Measurements from ENCODE around the gene WWC2.
"Not testable (repeated sequence)": the region's sequence is repeated elsewhere in the genome, so short reads cannot be mapped to it uniquely, and the experiment has no call there.

Gene WWC2

GRCh38 chr4:183110244-183110643, 11.2 kb downstream of the WWC2 start:
- H3K79me2 ChIP-seq (ENCODE audit: insufficient read depth, low read length) = no peaks in the 10 kb centered on the region
- no peaks in the 10 kb centered on the region for H3K9me2 ChIP-seq (replicated peaks; ENCODE audit: insufficient read depth, low read length)
- H3K27me3 ChIP-seq (ENCODE audit: low read length) = no peaks in the 10 kb centered on the region
- no peaks in the 10 kb centered on the region for H3F3A ChIP-seq (ENCODE audit: insufficient read depth)
- no peak overlapping the region for H3K9ac ChIP-seq (ENCODE audit: low read length)
- no peaks in the 10 kb centered on the region for H4K20me1 ChIP-seq (ENCODE audit: low read depth, low read length)
- H3K36me3 ChIP-seq (ENCODE audit: low read length) = no peaks in the 10 kb centered on the region
- H3K27ac ChIP-seq (ENCODE audit: low read depth, low read length) = no peak overlapping the region
- no peaks in the 10 kb centered on the region for H3K9me3 ChIP-seq (ENCODE audit: insufficient read depth, low read length)
- H3K4me2 ChIP-seq (ENCODE audit: low read depth, low read length, poor library complexity, severe bottlenecking) = no peak overlapping the region
- TF ChIP-seq, protein P1, sequence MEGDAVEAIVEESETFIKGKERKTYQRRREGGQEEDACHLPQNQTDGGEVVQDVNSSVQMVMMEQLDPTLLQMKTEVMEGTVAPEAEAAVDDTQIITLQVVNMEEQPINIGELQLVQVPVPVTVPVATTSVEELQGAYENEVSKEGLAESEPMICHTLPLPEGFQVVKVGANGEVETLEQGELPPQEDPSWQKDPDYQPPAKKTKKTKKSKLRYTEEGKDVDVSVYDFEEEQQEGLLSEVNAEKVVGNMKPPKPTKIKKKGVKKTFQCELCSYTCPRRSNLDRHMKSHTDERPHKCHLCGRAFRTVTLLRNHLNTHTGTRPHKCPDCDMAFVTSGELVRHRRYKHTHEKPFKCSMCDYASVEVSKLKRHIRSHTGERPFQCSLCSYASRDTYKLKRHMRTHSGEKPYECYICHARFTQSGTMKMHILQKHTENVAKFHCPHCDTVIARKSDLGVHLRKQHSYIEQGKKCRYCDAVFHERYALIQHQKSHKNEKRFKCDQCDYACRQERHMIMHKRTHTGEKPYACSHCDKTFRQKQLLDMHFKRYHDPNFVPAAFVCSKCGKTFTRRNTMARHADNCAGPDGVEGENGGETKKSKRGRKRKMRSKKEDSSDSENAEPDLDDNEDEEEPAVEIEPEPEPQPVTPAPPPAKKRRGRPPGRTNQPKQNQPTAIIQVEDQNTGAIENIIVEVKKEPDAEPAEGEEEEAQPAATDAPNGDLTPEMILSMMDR (IDR thresholded peaks at IDR 0.05; ENCODE audit: insufficient read depth, low read length, poor library complexity, severe bottlenecking) = no peak
- H2AFZ ChIP-seq (ENCODE audit: low read depth, low read length, severe bottlenecking) = no peak overlapping the region
- no peak overlapping the region for H3K4me3 ChIP-seq (ENCODE audit: insufficient read depth, low read length, poor library complexity, severe bottlenecking)

DNA sequence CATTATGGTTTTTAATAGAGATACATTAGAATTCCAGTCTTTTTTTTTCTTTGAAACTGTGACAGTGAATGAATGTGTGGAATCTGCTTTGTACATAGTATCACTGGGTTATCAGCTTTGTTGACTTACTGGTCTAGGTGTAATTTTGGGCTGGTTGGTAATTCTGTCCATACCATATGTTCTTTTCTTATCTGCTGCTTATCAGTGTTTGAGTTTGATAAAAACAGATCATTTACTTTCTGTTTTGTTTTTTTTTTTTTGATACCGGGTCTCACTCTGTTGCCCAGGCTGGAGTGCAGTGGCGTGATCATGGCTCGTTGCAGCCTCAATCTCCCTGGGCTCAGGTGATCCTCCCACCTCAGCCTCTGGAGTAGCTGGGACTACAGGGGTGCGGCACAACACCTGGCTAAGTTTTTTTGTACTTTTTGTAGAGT, 12.4 kb downstream of the WWC2 start:
- Histone ChIP-seq H3K9me3 (ENCODE audit: insufficient read depth, low read length) (no peaks in the 10 kb centered on the region), H3K9me2 (replicated peaks; ENCODE audit: insufficient read depth, low read length) (no peaks in the 10 kb centered on the region), H3K36me3 (ENCODE audit: low read length) (no peaks in the 10 kb centered on the region), H3K4me3 (ENCODE audit: insufficient read depth, low read length, poor library complexity, severe bottlenecking) (no peak overlapping the region), H3K27me3 (ENCODE audit: low read length) (no peaks in the 10 kb centered on the region), H3K4me2 (ENCODE audit: low read depth, low read length, poor library complexity, severe bottlenecking) (no peak overlapping the region), H2AFZ (ENCODE audit: low read depth, low read length, severe bottlenecking) (no peak overlapping the region), H3F3A (ENCODE audit: insufficient read depth) (no peaks in the 10 kb centered on the region), H4K20me1 (ENCODE audit: low read depth, low read length) (no peaks in the 10 kb centered on the region), H3K9ac (ENCODE audit: low read length) (no peak overlapping the region), H3K79me2 (ENCODE audit: insufficient read depth, low read length) (no peaks in the 10 kb centered on the region), H3K27ac (ENCODE audit: low read depth, low read length) (no peak overlapping the region)
- TF ChIP-seq, protein P1 (IDR thresholded peaks at IDR 0.05; ENCODE audit: insufficient read depth, low read length, poor library complexity, severe bottlenecking) = no peak
- TF ChIP-seq EZH2phosphoT487 (conservative IDR thresholded peaks at IDR 0.05; ENCODE audit: low read length) = no peak

GRCh38 chr4:183118141-183118540, 19.1 kb downstream of the WWC2 start:
- TF ChIP-seq, protein P1 (IDR thresholded peaks at IDR 0.05; ENCODE audit: insufficient read depth, low read length, poor library complexity, severe bottlenecking) = no peak
- no peak for TF ChIP-seq EZH2phosphoT487 (conservative IDR thresholded peaks at IDR 0.05; ENCODE audit: low read length)
- Histone ChIP-seq H3K9ac (ENCODE audit: low read length) (no peak overlapping the region), H3K4me2 (ENCODE audit: low read depth, low read length, poor library complexity, severe bottlenecking) (no peak overlapping the region), H3K27me3 (ENCODE audit: low read length) (no peaks in the 10 kb centered on the region), H3F3A (ENCODE audit: insufficient read depth) (no peaks in the 10 kb centered on the region), H3K9me2 (replicated peaks; ENCODE audit: insufficient read depth, low read length) (no peaks in the 10 kb centered on the region), H4K20me1 (ENCODE audit: low read depth, low read length) (no peaks in the 10 kb centered on the region), H3K9me3 (ENCODE audit: insufficient read depth, low read length) (no peaks in the 10 kb centered on the region), H3K27ac (ENCODE audit: low read depth, low read length) (no peak overlapping the region), H3K79me2 (ENCODE audit: insufficient read depth, low read length) (no peaks in the 10 kb centered on the region), H3K4me3 (ENCODE audit: insufficient read depth, low read length, poor library complexity, severe bottlenecking) (no peak overlapping the region), H2AFZ (ENCODE audit: low read depth, low read length, severe bottlenecking) (no peak overlapping the region), H3K36me3 (ENCODE audit: low read length) (no peaks in the 10 kb centered on the region)

GRCh38 chr4:183118585-183118984, 19.5 kb downstream of the WWC2 start:
- Histone ChIP-seq H3K79me2 (ENCODE audit: insufficient read depth, low read length) (no peaks in the 10 kb centered on the region), H3K9ac (ENCODE audit: low read length) (no peak overlapping the region), H3K27ac (ENCODE audit: low read depth, low read length) (no peak overlapping the region), H3K27me3 (ENCODE audit: low read length) (no peaks in the 10 kb centered on the region), H3K9me3 (ENCODE audit: insufficient read depth, low read length) (no peaks in the 10 kb centered on the region), H3K4me3 (ENCODE audit: insufficient read depth, low read length, poor library complexity, severe bottlenecking) (no peak overlapping the region), H3K9me2 (replicated peaks; ENCODE audit: insufficient read depth, low read length) (no peaks in the 10 kb centered on the region), H3K4me2 (ENCODE audit: low read depth, low read length, poor library complexity, severe bottlenecking) (no peak overlapping the region), H3F3A (ENCODE audit: insufficient read depth) (no peaks in the 10 kb centered on the region), H4K20me1 (ENCODE audit: low read depth, low read length) (no peaks in the 10 kb centered on the region), H2AFZ (ENCODE audit: low read depth, low read length, severe bottlenecking) (no peak overlapping the region), H3K36me3 (ENCODE audit: low read length) (no peaks in the 10 kb centered on the region)
- TF ChIP-seq, protein P1 (IDR thresholded peaks at IDR 0.05; ENCODE audit: insufficient read depth, low read length, poor library complexity, severe bottlenecking) = no peak
- no peak for TF ChIP-seq EZH2phosphoT487 (conservative IDR thresholded peaks at IDR 0.05; ENCODE audit: low read length)

DNA sequence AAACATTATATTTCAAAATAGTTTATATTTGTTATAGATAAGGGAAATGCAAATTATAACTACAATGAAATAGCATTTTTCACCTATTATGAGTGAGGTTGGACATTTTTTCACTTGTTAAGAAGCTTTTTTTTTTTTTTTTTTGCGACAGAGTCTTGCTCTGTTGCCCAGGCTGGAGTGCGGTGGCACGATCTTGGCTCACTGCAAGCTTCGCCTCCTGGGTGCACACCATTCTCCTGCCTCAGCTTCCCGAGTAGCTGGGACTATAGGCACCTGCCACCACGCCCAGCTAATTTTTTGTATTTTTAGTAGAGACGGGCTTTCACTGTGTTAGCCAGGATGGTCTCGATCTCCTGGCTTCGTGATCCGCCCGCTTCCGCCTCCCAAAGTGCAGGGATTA, 22.6 kb downstream of the WWC2 start:
- not testable (repeated sequence) for H3K27ac ChIP-seq (ENCODE audit: low read depth, low read length); H3K36me3 ChIP-seq (ENCODE audit: low read length); H3K27me3 ChIP-seq (ENCODE audit: low read length); H2AFZ ChIP-seq (ENCODE audit: low read depth, low read length, severe bottlenecking); H4K20me1 ChIP-seq (ENCODE audit: low read depth, low read length); H3K4me3 ChIP-seq (ENCODE audit: insufficient read depth, low read length, poor library complexity, severe bottlenecking); H3K9me2 ChIP-seq (replicated peaks; ENCODE audit: insufficient read depth, low read length); H3K79me2 ChIP-seq (ENCODE audit: insufficient read depth, low read length); H3K9me3 ChIP-seq (ENCODE audit: insufficient read depth, low read length); H3K4me2 ChIP-seq (ENCODE audit: low read depth, low read length, poor library complexity, severe bottlenecking); H3F3A ChIP-seq (ENCODE audit: insufficient read depth); H3K9ac ChIP-seq (ENCODE audit: low read length)
